Rectal smooth muscle tissue (tissue), 1 donor: ENCODE data around the gene DYRK2.

ENCODE experiments used
- H3K27ac ChIP-seq: one replicate; pipeline ENCODE4 v1.7.0; 2013; ENCODE audit warnings: low read depth, low read length, inconsistent platforms
- H3K27me3 ChIP-seq: one replicate; pipeline ENCODE4 v1.7.0; 2013; ENCODE audit warnings: low read length; ENCODE audit not compliant: control insufficient read depth, insufficient read depth
- H3K36me3 ChIP-seq: one replicate; pipeline ENCODE4 v1.7.0; 2013; ENCODE audit warnings: low read length; ENCODE audit not compliant: control insufficient read depth, insufficient read depth
- H3K4me1 ChIP-seq: one replicate; pipeline ENCODE4 v1.7.0; 2013; ENCODE audit warnings: low read length; ENCODE audit not compliant: control insufficient read depth, insufficient read depth
- H3K4me3 ChIP-seq: one replicate; pipeline ENCODE4 v1.7.0; 2013; ENCODE audit warnings: low read length
- H3K9ac ChIP-seq: one replicate; pipeline ENCODE4 v1.7.0; 2013; ENCODE audit warnings: low read length

The DYRK2 gene

DNA sequence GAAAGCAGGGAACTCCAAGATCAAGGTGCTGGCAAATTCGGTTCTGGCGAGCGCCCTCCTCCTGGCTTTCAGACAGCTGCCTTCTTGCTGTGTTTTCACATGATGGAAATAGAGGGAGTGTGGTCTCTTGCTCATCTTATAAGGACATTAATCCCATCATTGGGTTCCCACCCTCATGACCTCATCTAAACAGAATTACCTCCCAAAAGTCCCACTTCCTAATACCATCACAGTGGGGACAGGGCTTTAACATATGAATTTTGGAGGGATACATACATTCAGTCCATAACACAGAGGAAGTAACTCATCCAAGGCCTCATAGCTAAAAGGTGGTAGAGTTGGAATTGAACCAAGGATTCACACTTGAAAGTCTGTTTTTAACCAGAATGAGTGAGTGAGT is 28.6 kb downstream of the DYRK2 start:
- Histone ChIP-seq H3K4me3 (no peak overlapping the region), H3K27ac (no peak overlapping the region), H3K9ac (no peak overlapping the region), H3K27me3 (no peaks in the 10 kb centered on the region), H3K36me3 (no peaks in the 10 kb centered on the region), H3K4me1 (peaks cover 18% of the 10 kb centered on the region)

- no peaks in the 10 kb centered on the region for H3K36me3 ChIP-seq
- peak overlapping the region; percentile 82 for H3K27ac ChIP-seq
- H3K4me1 ChIP-seq = peaks cover 18% of the 10 kb centered on the region
- no peak overlapping the region for H3K9ac ChIP-seq
- H3K27me3 ChIP-seq = no peaks in the 10 kb centered on the region
- no peak overlapping the region for H3K4me3 ChIP-seq
These were observed 32.7 kb downstream of the DYRK2 start for GRCh38 chr12:67681105-67681778.

- Histone ChIP-seq H3K36me3 (no peaks in the 10 kb centered on the region), H3K27me3 (no peaks in the 10 kb centered on the region), H3K9ac (no peak overlapping the region), H3K4me1 (peaks cover 18% of the 10 kb centered on the region), H3K4me3 (no peak overlapping the region), H3K27ac (no peak overlapping the region)
These were observed 33.5 kb downstream of the DYRK2 start for GRCh38 chr12:67681941-67682620.

GRCh38 chr12:67689385-67689784 is 40.8 kb downstream of the DYRK2 start:
- no peaks in the 10 kb centered on the region for H3K36me3 ChIP-seq
- H3K27me3 ChIP-seq = no peaks in the 10 kb centered on the region
- no peaks in the 10 kb centered on the region for H3K4me1 ChIP-seq
- no peak overlapping the region for H3K4me3 ChIP-seq
- H3K9ac ChIP-seq = no peak overlapping the region
- no peak overlapping the region for H3K27ac ChIP-seq

- Histone ChIP-seq H3K9ac (no peak overlapping the region), H3K27ac (no peak overlapping the region), H3K27me3 (no peaks in the 10 kb centered on the region), H3K36me3 (no peaks in the 10 kb centered on the region), H3K4me3 (no peak overlapping the region), H3K4me1 (no peaks in the 10 kb centered on the region)
These were observed 42.1 kb downstream of the DYRK2 start for GRCh38 chr12:67690656-67691055.

GRCh38 chr12:67691220-67691619 is 42.7 kb downstream of the DYRK2 start:
- H3K36me3 ChIP-seq = no peaks in the 10 kb centered on the region
- H3K27me3 ChIP-seq = no peaks in the 10 kb centered on the region
- no peak overlapping the region for H3K4me3 ChIP-seq
- no peak overlapping the region for H3K27ac ChIP-seq
- no peak overlapping the region for H3K9ac ChIP-seq
- no peaks in the 10 kb centered on the region for H3K4me1 ChIP-seq

GRCh38 chr12:67692135-67692534 is 43.6 kb downstream of the DYRK2 start:
- Histone ChIP-seq H3K27me3 (no peaks in the 10 kb centered on the region), H3K4me3 (no peak overlapping the region), H3K36me3 (no peaks in the 10 kb centered on the region), H3K27ac (no peak overlapping the region), H3K9ac (no peak overlapping the region), H3K4me1 (no peaks in the 10 kb centered on the region)

GRCh38 chr12:67692966-67693365 is 44.4 kb downstream of the DYRK2 start:
- Histone ChIP-seq H3K9ac (no peak overlapping the region), H3K27ac (no peak overlapping the region), H3K36me3 (no peaks in the 10 kb centered on the region), H3K4me1 (no peaks in the 10 kb centered on the region), H3K27me3 (no peaks in the 10 kb centered on the region), H3K4me3 (no peak overlapping the region)

GRCh38 chr12:67693894-67694293 is 45.3 kb downstream of the DYRK2 start:
- Histone ChIP-seq H3K4me1 (no peaks in the 10 kb centered on the region), H3K4me3 (no peak overlapping the region), H3K9ac (no peak overlapping the region), H3K36me3 (no peaks in the 10 kb centered on the region), H3K27me3 (no peaks in the 10 kb centered on the region), H3K27ac (no peak overlapping the region)

DNA sequence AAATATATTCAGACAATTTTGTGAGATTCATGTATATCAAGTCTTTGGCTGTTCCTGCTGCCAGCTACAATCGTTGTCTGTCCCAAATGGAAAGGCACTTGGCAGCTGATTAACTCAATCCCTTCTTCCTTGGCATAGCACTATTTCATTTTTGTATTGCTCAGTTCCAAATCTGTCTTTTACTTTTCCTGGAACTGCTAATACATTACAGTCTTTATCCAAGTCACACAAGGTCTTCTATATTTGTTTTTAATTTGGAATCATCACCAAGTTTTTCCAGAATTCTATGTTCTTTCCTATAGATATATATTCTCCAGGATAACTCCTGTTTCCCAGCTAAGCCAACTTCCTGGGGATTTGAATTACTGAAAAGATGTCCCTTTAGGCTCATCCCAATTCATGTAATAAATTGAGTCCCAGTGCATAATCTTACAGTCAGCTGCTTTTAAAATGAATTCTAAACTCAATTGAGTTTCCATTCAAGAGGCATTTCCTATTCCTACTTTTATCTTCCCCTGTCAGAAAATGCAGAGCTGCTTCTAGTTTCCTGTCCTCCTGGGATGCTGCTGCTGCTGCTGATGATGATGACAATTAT is 45.9 kb downstream of the DYRK2 start:
- H3K27me3 ChIP-seq = no peaks in the 10 kb centered on the region
- no peak overlapping the region for H3K27ac ChIP-seq
- H3K4me3 ChIP-seq = no peak overlapping the region
- H3K36me3 ChIP-seq = no peaks in the 10 kb centered on the region
- no peak overlapping the region for H3K9ac ChIP-seq
- H3K4me1 ChIP-seq = no peaks in the 10 kb centered on the region

GRCh38 chr12:67695974-67696373 is 47.4 kb downstream of the DYRK2 start:
- no peak overlapping the region for H3K4me3 ChIP-seq
- no peak overlapping the region for H3K27ac ChIP-seq
- no peaks in the 10 kb centered on the region for H3K36me3 ChIP-seq
- H3K4me1 ChIP-seq = no peaks in the 10 kb centered on the region
- H3K9ac ChIP-seq = no peak overlapping the region
- no peaks in the 10 kb centered on the region for H3K27me3 ChIP-seq

GRCh38 chr12:67697443-67697842 is 48.9 kb downstream of the DYRK2 start:
- no peak overlapping the region for H3K27ac ChIP-seq

DNA sequence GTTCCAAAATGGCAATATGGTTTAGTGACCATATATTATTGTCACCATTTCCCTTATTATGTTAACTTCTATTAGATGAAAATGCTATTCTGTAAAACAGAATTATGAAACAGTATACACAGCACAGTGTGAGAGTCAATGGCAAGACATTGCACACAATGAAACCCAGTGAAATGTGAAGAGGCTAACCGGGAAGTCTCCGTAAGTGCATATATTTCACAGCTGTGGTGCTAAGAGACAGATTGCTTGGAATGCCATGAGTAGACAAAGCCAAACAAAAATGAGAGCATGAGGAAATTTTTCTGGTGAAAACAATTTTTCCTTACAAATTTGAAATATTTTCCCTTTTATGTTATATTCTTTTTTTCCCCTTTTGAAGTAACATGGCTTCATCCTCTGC is 49.4 kb downstream of the DYRK2 start:
- Histone ChIP-seq H3K4me3 (no peak overlapping the region), H3K4me1 (no peaks in the 10 kb centered on the region), H3K36me3 (no peaks in the 10 kb centered on the region), H3K27me3 (no peaks in the 10 kb centered on the region), H3K27ac (no peak overlapping the region), H3K9ac (no peak overlapping the region)

More at GRCh38 chr12:67697443-67697842, 48.9 kb downstream of the DYRK2 start:
- no peaks in the 10 kb centered on the region for H3K36me3 ChIP-seq
- H3K4me3 ChIP-seq = no peak overlapping the region
- no peaks in the 10 kb centered on the region for H3K27me3 ChIP-seq
- no peak overlapping the region for H3K9ac ChIP-seq
- no peaks in the 10 kb centered on the region for H3K4me1 ChIP-seq
